NCI-H146 (cell line): ENCODE results near the gene DHFR2.
A peak's percentile ranks its signal among the peaks of the same experiment; 100 is the strongest.
"Not testable (repeated sequence)": the region's sequence is repeated elsewhere in the genome, so short reads cannot be mapped to it uniquely, and the experiment has no call there.

Source experiments
- DNase-seq: peaks from one replicate; lab custom pipeline; 2025; lab: John Stamatoyannopoulos, UW

Gene DHFR2

GRCh38 chr3:94065819-94066480 lies 3.2 kb upstream of the DHFR2 start:
- DNase-seq = no peak

DNA sequence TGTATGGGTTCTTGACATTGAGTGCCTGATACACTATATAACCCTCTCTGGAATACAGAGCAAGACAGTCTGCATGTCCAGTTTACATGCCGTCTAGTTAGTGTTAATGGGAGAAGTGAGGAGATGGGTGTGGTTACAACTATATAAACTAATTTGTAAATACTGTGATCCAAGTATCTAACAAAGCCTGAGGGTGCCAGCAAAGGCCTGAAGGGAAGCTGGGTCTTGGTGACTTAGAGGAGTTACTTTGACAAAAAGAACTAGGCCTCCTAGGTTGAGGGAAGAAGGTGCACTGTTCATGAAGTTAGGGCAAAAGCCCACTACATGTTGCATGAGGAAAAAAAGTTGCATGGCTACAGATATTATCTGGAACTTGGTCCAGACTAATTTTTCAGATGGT lies 2.4 kb upstream of the DHFR2 start:
- no peak for DNase-seq

DNA sequence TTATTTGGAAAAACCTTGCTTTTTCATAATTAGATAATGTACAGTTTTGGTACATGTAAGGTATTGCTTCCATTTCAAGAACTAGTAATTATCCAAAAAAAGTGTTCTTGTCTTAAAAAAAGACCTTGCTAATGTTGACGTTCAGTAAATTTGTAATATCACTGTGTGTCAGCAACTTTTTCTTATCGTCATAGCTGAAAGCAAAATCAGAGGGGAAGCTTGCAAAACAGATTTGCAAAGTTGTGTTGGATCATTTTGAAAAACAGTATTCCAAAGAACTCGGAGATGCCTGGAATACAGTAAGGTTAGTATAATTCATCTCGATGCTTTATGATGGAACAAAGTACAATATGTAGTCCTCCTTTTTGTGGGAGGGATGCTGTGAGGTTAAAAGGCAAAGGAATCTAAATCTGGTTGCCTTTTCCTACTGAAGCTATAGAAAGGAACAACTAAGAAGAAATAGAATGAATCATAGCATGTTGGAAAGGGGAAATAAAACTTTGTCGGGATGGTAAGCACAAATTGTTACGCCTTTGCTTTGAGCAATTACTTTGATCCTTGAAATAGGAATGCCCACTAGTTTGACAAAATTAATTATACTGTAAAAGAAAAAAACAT lies 1.6 kb upstream of the DHFR2 start:
- no peak for DNase-seq

DNA sequence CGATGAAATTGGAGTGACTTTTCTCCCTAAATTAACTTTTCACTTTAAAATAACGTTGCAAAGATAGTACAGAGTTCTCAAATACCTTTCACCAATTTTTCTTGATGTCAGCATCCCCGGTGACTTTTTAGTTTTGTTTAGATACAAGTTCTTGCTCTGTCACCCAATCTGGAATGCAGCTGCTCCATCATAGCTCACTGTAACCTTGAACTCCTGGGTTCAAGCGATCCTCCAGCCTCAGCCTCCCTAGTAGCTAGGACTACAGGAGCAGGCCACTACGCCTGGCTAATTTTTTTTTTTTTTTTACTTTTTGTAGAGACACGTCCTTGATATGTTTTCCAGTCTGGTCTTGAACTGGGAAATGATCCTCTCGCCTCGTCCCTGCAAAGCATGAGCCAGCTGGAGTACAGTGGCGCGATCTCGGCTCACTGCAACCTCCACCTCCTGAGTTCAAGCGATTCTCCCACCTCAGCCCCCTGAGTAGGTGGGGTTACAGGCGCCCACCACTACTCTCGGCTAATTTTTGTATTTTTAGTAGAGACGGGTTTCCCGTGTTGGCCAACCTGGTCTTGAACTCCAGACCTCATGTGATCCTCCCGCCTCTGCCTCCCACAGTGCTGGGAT lies 892 bp upstream of the DHFR2 start:
- DNase-seq = peak; percentile 2

DNA sequence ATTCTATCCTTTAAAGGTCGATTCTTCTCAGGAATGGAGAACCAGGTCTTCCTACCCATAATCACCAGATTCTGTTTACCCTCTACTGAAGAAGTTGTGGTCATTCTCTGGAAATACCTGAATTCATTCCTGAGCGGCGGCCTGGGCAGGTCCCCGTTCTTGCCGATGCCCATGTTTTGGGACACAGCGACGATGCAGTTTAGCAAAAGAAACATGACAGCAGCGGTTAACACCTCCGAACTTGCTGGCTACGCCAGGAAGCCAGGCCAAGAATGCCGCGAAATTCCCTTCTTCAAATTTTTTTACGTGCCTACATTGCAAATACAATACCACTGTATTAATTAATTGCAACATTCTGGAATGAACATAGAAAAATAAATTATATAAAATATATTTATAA lies 1.4 kb downstream of the DHFR2 start:
- DNase-seq = no peak

GRCh38 chr3:94050546-94050945 lies 12.2 kb downstream of the DHFR2 start:
- no peak for DNase-seq

GRCh38 chr3:94049267-94049666 lies 13.4 kb downstream of the DHFR2 start:
- no peak for DNase-seq

DNA sequence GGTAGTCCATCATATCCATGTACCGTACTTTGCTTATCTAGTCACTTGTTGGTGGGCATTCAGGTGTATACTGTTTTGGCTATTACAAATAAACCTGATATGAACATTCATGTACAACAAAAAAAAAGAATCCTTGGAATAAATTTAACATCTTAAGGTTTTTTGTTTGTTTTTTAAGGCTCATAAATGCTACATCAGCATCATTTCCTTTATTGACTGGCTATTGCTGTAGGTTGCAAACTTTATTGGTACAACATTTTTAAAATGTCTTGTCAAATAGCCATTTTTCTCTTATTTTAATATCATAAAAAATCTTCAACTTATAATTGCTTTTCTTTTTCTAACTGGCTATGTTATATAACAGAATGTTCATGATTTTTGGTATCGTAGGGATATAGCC lies 16.2 kb downstream of the DHFR2 start:
- DNase-seq = no peak

- DNase-seq = not testable (repeated sequence)
Observed at GRCh38 chr3:94044100-94044936, 18.4 kb downstream of the DHFR2 start.

DNA sequence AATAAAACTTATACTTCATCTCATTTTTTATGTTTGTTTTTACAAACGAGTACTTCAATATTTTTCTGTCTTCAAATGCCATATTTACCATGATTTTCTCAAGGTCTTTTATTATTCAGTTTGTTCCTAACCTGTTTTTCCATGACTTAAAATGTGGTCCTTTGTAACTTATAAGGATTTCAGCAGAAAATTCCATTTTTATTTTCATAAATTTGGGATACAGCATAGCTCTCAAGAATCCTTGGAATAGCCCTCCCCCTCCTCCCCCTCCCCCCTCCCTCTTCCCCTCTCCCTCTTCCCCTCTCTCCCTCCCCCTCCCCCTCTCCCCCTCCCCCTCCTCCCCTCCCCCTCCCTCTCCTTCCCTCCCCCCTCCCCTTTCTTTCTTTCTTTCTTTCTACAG lies 19.4 kb downstream of the DHFR2 start:
- DNase-seq = no peak

DNA sequence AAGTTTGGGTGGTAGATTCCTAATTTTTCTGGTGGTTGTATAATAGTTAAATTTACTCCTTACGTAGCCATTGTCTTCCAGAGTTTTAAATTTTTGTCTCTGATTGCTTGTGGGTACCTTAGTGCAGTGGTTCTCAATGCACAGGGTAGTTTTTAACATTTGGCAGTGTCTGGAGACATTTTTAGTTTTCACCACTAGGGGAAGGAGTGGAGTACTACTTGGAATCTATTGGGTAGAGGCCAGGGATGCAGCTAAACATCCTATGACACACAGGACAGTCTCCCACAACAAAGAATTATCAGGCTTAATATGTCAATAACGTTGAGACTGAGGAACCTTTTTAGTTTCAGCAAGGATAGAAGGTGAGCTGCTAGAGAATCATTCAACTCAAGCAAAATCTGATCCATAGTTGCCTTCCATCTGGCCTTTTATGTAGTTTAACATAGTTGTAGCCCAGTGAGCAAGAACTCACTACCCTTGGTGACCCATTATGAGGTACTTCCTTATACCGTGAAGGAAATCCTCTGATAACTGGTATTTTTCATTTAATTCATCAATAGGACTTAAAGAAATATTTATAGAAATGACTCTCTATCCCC lies 25.7 kb downstream of the DHFR2 start:
- peak; percentile 24 for DNase-seq

DNA sequence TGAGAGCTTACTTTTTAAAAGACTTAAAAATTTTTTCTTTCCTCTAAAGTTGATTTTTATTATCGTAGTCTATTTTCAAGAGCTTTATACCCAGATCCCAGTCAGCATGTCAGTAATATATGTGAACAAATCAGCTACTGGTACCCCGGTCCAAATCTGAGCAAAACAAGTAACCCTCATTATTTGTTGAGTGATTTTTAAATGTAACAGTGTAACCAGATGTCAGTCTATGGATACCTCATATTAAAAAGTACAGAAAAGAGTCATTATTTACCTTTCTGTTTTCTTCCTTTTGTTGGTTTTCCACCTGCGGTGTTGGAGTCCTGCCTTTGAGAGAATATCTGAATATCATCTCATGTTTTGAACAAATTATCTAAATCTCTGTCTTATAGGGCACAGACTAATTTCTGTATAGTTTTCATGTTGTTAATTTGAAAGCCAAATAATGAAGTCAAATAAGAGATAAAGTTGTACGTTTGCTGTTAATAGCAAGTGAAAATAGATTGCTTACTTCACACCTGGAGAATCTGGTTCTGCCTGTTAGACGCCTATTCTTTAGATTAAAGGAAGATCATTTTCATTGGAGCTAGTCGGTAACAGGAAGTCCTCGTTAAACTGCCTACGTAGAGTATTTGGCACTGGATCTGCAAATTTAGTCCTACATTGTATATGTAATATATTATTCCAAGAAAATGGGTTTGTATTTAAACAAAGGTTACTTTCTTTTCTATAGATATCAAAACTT lies 34.5 kb downstream of the DHFR2 start, which contains the start of gene STX19:
Gene STX19, minus strand, starts transcription at position 505 of the 745 bp plus-strand sequence. CDS start 13,328 bp downstream, outside the sequence.
- peak; percentile 81 for DNase-seq

GRCh38 chr3:94026623-94027022 lies 36.1 kb downstream of the DHFR2 start:
- DNase-seq = no peak

- DNase-seq = no peak
Observed at GRCh38 chr3:94024385-94024784, 38.3 kb downstream of the DHFR2 start.

DNA sequence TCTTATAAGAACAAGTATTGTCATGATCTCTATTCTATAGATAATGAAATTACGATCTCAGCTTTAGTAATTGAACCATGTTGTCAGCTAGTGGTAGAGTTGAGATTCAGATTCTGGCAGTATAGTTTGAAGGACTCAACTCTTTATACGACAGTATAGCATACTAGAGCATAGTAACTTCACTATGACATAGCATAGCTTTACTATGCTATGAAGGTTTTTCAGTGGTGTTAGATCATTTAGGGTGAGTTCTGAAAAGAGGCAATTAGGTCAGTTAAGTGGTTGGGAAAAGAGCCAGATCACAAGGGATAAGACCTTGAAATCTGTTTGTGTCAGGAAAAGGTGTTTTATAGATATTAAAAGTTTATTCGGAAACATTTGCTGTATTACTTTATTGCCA lies 42.4 kb downstream of the DHFR2 start:
- no peak for DNase-seq

GRCh38 chr3:94019659-94020058 lies 43.1 kb downstream of the DHFR2 start:
- DNase-seq = no peak

GRCh38 chr3:94015025-94015424 lies 47.7 kb downstream of the DHFR2 start:
- no peak for DNase-seq

- DNase-seq = no peak
Observed at GRCh38 chr3:94012185-94012584, 50.5 kb downstream of the DHFR2 start.

DNA sequence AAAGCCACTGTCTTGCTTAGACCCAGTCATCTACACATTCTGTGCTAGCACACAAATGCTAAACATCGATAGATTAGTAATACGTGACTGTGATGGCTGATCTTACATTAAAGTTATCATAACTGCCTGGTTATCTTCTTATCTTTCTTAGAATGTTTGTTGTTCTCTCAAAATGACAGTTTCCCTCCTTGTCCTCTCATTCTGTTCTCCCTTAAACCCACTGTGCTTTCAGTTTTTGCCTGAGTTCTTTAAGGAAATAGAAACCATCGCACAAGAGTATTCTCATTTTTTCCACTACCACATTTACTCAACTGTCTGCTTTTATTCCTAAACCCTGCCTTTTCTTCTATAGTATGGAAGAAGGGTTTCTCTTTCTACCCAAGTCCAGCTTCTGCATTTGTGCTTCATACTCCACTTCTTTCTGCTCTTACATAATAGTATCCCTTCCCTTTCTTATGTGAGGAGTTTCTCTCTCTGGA lies 51.4 kb downstream of the DHFR2 start:
- no peak for DNase-seq

- peak; percentile 83 for DNase-seq
Observed at GRCh38 chr3:94009608-94010007, 53.1 kb downstream of the DHFR2 start.

DNA sequence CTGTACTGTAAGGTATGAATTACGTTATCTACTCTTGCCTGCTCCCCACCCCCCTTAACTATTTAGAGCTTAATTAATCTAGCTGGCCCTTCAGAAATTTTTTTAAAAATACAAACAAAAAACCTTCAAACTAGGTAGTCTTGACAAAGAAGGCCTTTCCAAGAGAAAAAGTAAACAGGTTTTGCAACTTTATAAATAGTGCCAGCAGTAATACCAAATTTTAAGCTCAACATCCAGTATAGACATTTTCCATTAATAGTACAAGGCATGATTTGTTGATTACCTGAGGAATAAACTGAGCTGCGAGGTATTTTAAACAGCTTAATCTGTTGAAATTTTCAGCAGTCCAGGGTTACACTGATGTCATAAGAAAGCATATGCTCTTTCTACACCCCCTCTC lies 54.5 kb downstream of the DHFR2 start:
- no peak for DNase-seq
